Right atrium auricular region (tissue), 2 donors: ENCODE results near the gene PTEN. TPM values are rescaled to one million over a fixed set of nuclear protein-coding genes. Genes with fewer than 3 reads are reported as not detected.

Source experiments
- DNase-seq: peaks from one replicate; pipeline ENCODE4 v3.0.0-alpha.2; 2019; ENCODE audit warnings: low spot score
- H3K27ac ChIP-seq, 2 donors: fragments of 200-600 bp; sonication (generic); 1 replicate in 1 of 2; 2 replicates in 1 of 2; pipeline ENCODE4 v1.5.1; 2016 to 2019
- H3K27me3 ChIP-seq, 2 donors: fragments of 200-600 bp; sonication (generic); one replicate each; pipeline versions ENCODE4 v1.5.1 to v1.6.0; 2017 to 2019
- H3K36me3 ChIP-seq: fragments of 200-600 bp; sonication (generic); one replicate; pipeline ENCODE4 v1.5.1; 2016
- H3K4me1 ChIP-seq, 2 donors: fragments of 200-600 bp; sonication (generic); one replicate each; pipeline versions ENCODE4 v1.5.1 to v1.6.0; 2017 to 2019
- H3K4me3 ChIP-seq, 2 donors: fragments of 200-600 bp; sonication (generic); 1 replicate in 1 of 2; 2 replicates in 1 of 2; pipeline ENCODE4 v1.5.1; 2017 to 2019; ENCODE audit warnings: mild to moderate bottlenecking in 1 of 2, moderate library complexity in 1 of 2
- H3K9me3 ChIP-seq, 2 donors: fragments of 200-600 bp; sonication (generic); one replicate each; pipeline ENCODE4 v1.5.1; 2019
- total RNA-seq, 2 donors: library from RNA; depleted of rRNA; stranded (reverse); fragments of >200 nt; gene quantifications; one replicate each; pipeline ENCODE4 v1.1.0, GENCODE V29; 2016
- TF ChIP-seq, protein P1 (sequence below), 2 donors: fragments of 200-600 bp; sonication (generic); IDR thresholded peaks; one replicate each; pipeline ENCODE4 v1.5.1; 2019; ENCODE audit warnings: antibody characterized with exemption in 2 of 2

PTEN gene
- total RNA-seq, 2 donors from 2014 or later: 46.5 to 55.9 TPM

DNA sequence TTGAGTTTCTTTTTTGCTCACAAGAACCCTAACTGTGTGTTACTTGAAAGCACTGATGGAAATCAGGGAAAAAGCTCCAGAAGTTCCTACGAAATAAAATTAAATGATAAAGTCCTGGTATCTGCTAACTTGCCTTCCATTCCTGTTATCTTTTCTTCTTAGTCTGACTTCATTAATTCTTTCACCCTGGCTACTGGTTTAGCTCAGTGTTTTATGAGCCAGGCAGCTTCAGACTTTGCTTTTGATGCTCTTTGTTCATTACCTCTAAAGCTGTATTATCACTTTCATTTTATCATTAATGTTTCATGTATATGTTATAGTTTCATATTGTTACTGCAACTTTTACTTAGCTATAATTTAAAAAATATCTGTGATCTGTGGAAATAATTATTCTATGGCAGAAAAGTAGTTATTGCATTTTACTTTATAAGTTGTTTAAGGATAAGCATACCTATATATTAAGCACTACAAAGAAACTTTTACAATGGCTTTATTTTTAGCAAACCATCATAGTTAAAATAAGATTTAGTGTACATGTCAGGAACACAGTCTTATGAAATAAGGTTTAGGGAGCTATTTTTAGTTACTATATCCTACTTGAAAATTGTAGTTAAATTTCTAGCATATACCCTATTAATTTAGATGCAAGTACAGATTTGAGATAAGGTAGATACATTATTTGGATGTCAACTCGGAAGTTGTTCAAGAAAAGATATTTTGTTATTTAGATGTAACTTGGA, 19.3 kb downstream of the PTEN start:
- DNase-seq: no peak
- H3K27me3 ChIP-seq: no peaks in the 10 kb centered on the region
- peaks cover 30% of the 10 kb centered on the region for H3K36me3 ChIP-seq
- TF ChIP-seq, protein P1, sequence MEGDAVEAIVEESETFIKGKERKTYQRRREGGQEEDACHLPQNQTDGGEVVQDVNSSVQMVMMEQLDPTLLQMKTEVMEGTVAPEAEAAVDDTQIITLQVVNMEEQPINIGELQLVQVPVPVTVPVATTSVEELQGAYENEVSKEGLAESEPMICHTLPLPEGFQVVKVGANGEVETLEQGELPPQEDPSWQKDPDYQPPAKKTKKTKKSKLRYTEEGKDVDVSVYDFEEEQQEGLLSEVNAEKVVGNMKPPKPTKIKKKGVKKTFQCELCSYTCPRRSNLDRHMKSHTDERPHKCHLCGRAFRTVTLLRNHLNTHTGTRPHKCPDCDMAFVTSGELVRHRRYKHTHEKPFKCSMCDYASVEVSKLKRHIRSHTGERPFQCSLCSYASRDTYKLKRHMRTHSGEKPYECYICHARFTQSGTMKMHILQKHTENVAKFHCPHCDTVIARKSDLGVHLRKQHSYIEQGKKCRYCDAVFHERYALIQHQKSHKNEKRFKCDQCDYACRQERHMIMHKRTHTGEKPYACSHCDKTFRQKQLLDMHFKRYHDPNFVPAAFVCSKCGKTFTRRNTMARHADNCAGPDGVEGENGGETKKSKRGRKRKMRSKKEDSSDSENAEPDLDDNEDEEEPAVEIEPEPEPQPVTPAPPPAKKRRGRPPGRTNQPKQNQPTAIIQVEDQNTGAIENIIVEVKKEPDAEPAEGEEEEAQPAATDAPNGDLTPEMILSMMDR (IDR thresholded peaks at IDR 0.05): no peak
- no peak overlapping the region for H3K27ac ChIP-seq
- H3K4me3 ChIP-seq: no peak overlapping the region
- peaks cover 0 to 7% of the 10 kb centered on the region in 2 donors for H3K9me3 ChIP-seq
- H3K4me1 ChIP-seq: peaks cover 0 to 28% of the 10 kb centered on the region in 2 donors

DNA sequence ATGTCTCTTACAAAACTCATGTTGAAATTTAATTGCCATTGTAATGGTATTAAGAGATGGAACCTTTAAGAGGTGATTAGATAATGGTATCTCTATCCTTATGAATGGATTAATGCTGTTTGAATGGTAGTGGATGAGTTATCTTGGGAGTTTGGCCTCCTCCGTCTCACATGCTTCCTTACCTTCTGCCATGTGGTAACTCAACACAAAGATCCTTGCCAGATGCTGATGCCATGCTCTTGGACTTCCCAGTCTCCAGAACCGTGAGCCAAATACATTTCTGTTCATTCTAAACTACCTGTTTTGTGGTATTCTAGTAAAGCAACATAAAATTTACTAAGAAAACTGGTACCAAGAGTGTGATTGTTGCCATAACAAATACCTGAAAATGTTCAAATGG, 23.2 kb downstream of the PTEN start:
- H3K36me3 ChIP-seq: peaks cover 18% of the 10 kb centered on the region
- H3K9me3 ChIP-seq: peaks cover 0 to 7% of the 10 kb centered on the region in 2 donors
- TF ChIP-seq, protein P1 (IDR thresholded peaks at IDR 0.05): no peak
- no peak overlapping the region for H3K4me3 ChIP-seq
- DNase-seq: no peak
- peaks cover 0 to 22% of the 10 kb centered on the region in 2 donors for H3K4me1 ChIP-seq
- no peaks in the 10 kb centered on the region for H3K27me3 ChIP-seq
- no peak overlapping the region for H3K27ac ChIP-seq

DNA sequence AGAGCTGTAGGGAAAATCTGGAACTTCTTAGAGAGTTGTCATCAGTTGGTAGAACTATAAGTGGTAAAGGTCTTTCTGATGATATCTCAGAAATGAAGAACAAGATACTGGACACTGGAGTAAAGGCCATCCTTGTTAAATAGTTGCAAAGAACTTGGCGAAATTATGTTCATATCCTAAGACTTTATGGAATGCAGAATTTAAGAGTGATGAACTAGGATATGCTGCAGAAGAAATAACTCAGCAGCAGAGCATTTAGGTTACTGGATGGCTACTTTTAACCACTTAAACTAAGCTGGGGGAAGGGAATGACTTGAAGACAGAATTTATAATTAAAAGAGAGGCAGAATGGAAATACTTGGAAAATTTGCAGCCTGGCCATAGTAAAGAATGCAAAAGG, 23.7 kb downstream of the PTEN start:
- TF ChIP-seq, protein P1 (IDR thresholded peaks at IDR 0.05): no peak
- H3K4me1 ChIP-seq: peaks cover 0 to 23% of the 10 kb centered on the region in 2 donors
- no peaks in the 10 kb centered on the region for H3K27me3 ChIP-seq
- H3K4me3 ChIP-seq: no peak overlapping the region
- peaks cover 0 to 7% of the 10 kb centered on the region in 2 donors for H3K9me3 ChIP-seq
- H3K36me3 ChIP-seq: peaks cover 18% of the 10 kb centered on the region
- no peak for DNase-seq
- H3K27ac ChIP-seq: no peak overlapping the region

DNA sequence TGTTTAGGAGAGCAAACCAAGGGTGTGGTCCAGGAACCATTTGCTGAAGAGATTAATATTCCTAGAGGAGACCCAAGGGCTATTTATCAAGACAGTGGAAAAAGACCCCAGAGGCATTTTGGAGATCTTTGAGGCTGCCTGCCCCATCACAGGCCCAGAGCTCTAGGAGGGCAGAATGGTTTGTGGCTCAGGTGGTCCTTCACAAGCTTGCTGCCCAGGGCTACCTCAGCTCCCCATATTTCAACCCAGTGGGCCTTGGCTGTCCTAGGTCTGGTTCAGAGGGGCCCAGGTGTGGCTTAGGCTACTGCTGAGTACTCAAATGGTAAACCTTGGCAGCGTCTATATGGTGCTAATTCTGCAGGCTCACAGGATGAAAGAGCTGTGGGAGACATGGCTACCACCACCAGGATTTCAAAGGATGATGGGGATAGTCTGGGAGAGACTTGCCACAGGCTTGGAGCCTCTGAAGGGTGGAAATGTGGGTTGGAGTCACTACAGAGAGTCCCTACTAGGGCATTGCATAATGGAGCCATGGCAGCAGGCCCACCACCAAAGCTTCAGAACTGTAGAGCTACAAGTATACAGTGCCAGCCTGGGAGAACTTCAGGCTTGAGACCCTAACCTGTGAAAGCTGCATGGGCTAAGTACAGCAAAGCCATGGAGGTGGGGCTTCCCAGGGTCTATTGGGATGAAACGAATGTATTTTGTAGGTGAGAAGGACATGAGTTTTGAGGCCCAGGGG, 24.3 kb downstream of the PTEN start:
- Histone ChIP-seq H3K9me3 (peaks cover 0 to 7% of the 10 kb centered on the region in 2 donors), H3K4me3 (no peak overlapping the region), H3K4me1 (peaks cover 0 to 23% of the 10 kb centered on the region in 2 donors), H3K27ac (no peak overlapping the region), H3K36me3 (peaks cover 18% of the 10 kb centered on the region), H3K27me3 (no peaks in the 10 kb centered on the region)
- no peak for DNase-seq
- TF ChIP-seq, protein P1 (IDR thresholded peaks at IDR 0.05): no peak

DNA sequence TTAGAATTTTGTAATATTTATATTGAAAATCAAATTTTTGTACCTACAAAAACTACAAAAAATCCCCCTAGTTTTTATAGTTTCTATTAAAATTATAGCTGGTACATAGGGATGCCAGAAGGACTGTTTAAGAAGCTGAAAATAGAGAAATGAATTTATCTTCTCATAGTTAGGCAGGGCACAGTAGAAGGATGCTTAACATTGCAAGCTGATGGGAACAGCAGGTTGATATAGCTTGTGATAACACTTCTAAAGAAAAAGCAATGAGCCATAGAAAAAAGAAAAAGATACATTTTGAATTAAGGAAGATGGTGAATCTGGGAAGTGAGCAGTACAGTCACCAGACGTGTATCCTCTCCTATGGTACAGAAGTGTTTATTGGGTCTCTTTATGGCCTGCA, 32.0 kb downstream of the PTEN start:
- Histone ChIP-seq H3K9me3 (peaks cover 0 to 4% of the 10 kb centered on the region in 2 donors), H3K27me3 (no peaks in the 10 kb centered on the region), H3K4me3 (no peak overlapping the region), H3K36me3 (no peaks in the 10 kb centered on the region), H3K27ac (no peak overlapping the region), H3K4me1 (peaks cover 0 to 39% of the 10 kb centered on the region in 2 donors)
- no peak for DNase-seq
- TF ChIP-seq, protein P1 (IDR thresholded peaks at IDR 0.05): no peak
